ENCODE results near the gene TSPAN32.

The TSPAN32 gene

GRCh38 chr11:2304506-2305139 lies 2.8 kb downstream of the TSPAN32 start:
- DNase-seq (ENCODE audit: low read depth) = no peak

- DNase-seq (ENCODE audit: low read depth) = no peak
Measured at GRCh38 chr11:2305140-2305778, 3.4 kb downstream of the TSPAN32 start.

DNA sequence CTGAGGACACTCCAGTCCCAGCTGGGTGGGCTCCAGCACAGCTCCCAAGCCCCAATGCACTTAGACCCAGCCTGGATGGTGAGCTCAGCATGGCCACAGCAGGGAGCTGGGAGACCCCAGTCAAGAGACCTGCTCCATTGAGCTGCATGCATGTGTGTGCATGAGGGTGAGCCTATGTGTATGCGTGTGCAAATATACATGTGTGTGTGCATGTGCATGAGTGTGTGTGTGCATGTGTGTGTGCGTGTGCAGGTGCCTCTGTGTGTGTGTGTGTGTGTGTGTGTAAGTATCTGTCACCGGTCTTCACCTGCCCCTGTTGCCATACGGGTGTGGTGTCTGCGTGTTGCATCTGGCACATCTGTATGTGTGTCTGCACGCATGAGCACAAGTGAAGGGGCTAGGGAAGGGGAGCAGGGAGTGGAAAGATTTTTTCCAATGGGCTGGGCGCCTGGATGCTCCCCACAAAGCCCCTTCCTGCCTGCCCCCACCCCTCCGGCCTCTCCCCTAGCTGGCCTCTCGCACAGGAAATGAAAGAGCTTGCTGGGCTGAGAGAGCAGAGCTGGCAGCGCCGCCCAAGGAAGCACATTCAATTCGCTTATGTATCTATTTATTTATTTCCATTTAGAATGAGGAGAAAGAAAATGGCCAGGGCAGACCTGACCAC lies 4.1 kb downstream of the TSPAN32 start:
- DNase-seq (ENCODE audit: low read depth) = no peak

GRCh38 chr11:2306452-2306823 lies 4.6 kb downstream of the TSPAN32 start:
- no peak for DNase-seq (ENCODE audit: low read depth)

- DNase-seq (ENCODE audit: low read depth) = no peak
Measured at GRCh38 chr11:2306877-2307500, 5.2 kb downstream of the TSPAN32 start.

- DNase-seq (ENCODE audit: low read depth) = no peak
Measured at GRCh38 chr11:2307501-2308331, 5.9 kb downstream of the TSPAN32 start.

- no peak for DNase-seq (ENCODE audit: low read depth)
Measured at GRCh38 chr11:2308713-2309112, 6.9 kb downstream of the TSPAN32 start.

GRCh38 chr11:2309251-2310072 lies 7.6 kb downstream of the TSPAN32 start:
- no peak for DNase-seq (ENCODE audit: low read depth)

DNA sequence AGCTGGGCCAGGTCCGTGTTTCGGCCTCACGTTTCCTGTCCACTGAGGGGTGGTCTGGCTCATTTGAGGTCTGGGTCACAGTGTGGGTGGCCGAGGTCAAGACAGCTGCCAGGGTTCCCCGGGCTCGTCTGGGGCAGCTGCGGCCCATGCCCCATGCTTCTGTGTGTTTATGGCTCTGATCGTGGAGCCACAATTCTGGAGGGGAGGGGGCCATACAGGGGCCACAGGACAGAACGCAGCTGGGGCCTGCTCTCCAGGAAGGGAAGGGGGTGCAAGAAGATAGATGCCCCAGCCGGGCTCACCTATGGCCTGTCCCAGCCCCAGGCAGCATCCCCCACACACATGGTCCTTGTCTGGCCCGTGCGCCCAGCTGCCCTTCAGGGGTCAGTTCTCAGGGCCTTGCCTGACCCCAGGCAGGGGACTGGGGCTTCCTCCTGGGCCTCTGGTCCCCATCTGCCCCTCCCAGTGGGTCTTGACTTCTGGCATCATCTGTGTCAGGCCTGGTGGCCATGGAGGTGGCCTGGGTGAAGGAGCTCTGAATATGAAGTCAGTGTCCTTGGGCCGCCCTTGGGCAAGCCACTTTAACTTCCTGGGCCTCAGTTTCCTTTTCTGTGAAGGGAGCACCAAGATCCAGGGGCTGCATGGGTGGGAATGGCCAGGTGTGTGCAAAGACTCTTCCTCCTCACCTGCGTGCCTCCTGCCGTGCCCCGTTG lies 8.4 kb downstream of the TSPAN32 start:
- no peak for DNase-seq (ENCODE audit: low read depth)

GRCh38 chr11:2310786-2311352 lies 9.1 kb downstream of the TSPAN32 start:
- no peak for DNase-seq (ENCODE audit: low read depth)

DNA sequence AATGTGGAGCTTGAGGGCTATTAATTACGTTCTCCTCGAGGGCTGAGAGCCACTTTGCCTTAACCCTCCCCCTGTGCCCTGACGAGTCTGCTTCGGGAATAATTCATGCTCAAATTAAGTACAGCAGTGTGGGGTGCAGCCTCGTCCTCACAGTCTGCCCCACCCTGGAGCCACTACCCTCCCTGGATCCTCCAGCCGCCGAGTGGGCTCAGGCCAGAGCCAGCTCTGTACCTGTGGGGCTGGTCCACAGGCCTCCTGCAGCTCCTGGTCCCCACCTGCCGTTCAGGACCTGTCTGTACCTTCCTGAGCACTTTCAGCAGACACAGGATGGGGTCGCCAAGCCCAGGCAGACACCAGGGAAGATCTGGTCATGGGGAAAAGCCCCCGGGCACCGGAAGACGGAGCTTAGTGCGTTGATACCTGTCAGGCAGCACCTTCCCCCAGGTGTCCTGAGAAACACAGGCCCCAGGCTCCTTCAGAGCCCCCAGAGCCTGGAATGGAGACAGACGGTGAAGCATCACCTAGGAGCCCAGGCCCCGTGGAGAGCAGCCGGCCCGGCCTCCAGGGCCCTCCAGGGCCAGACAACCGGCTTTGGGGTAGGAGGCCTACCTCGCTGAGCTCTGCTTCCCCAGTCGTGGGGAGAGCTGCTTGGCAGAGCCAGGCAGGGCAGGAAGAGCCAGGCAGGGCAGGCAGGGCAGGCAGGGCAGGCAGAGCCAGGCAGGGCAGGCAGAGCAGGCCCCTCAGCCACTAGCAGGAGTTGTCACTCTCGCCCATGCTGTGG lies 9.7 kb downstream of the TSPAN32 start:
- no peak for DNase-seq (ENCODE audit: low read depth)

DNA sequence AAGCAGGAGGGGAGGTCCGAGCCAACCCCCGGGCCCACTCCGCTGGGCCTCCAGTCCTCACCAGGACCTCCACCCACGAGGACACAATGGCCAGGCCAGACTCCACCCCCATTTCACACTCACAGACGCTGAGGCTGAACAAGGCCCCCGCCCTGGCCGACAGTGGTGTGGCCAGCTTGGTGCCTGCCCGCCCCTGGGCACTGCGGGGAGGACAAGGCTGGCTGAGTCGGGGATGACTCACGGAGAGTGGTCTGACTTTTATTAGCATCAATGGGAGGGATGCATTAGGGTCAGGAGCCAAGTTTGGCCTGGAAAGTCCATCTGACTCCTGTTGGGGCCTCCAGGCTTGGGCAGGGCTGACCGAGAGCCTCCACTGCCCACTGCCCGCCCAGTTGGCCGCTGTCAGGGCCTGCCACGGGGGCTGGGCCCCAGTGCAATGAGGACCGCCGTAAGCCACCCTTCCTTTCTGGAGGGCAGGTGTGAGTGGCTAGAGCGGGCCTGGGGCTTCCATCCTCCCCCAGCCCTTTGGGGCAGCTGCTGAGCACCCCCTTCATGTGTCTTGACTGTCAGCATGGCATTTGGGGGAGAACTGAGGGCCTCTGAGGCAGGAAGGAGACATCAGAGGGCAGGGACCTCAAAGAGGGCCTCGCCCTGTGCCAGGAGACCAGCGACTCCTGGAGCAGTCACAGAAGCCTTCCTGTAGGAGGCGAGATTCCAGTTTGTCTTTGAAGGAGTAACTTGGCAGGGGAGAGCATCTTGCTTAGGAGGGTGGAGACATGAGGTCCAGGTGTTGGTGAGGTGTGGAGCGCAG lies 10.6 kb downstream of the TSPAN32 start:
- no peak for DNase-seq (ENCODE audit: low read depth)

DNA sequence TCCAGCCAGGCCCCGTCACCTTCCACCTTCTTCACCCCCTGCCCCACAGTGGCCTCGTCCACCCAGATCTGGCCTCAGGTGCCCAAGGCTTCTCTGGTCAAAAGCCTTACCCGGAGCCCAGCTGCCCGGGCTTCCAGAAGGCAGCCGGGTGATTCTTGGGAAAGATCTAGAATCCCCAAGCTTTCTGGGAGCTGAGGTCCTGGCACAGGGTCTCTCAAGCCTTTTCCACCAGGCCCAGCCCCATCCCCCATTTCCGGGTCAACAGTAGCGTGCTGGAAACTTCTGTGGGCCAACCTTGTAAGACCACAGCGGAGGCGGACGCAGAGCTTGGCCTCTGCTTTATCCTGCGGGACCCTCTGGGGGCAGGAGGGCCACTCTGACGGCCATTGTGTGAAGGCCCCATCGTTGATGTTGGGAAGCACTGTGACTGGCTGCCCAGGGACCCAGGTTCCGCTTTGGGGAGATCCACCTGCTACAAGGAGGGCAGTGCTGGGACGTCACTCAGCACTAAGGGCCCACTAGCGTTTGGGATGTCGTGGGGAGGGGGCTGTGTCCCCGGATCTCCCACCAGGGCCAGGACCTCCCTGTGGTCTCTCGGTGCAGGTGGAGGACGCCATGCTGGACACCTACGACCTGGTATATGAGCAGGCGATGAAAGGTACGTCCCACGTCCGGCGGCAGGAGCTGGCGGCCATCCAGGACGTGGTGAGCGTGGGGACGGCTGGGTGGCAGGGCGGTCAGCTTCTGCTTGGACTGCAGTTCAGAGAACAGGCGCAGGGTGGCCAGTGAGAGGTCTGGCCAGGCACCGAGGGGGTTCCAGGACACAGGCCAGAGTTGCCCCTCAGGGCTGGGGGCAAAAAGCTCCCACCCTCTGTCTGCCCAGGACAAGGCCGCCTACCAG lies 11.5 kb downstream of the TSPAN32 start:
- no peak for DNase-seq (ENCODE audit: low read depth)

DNA sequence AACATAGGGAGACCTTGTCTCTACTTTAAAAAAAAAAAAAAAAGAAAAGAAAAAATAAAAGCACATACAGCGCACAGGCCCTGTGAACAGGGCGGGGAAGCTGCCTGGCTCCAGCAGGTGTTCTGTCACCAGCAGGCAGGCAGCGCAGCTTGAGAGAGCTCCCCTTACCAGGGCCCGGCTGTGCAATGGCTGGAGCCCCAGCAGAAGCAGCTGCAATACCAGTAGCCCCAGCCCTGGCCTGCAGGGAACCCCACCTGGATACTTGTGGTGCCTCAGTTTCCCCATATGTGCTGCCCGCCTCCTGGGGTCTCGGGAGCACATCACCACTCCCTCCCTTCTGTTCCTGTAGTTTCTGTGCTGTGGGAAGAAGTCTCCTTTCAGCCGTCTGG lies 12.3 kb downstream of the TSPAN32 start:
- no peak for DNase-seq (ENCODE audit: low read depth)

GRCh38 chr11:2314525-2315394 lies 12.9 kb downstream of the TSPAN32 start:
- no peak for DNase-seq (ENCODE audit: low read depth)

GRCh38 chr11:2315395-2316168 lies 13.8 kb downstream of the TSPAN32 start:
- no peak for DNase-seq (ENCODE audit: low read depth)

Measured in non-pigmented ciliary epithelial cell (primary cell).